Retinal pigment epithelial cell (primary cell): ENCODE data around the gene BCAS1.

Experiments used
- DNase-seq: peaks from one replicate; pipeline ENCODE4 v3.0.0-alpha.2; 2010; ENCODE audit warnings: low read depth
- H3K4me3 ChIP-seq: 2 replicates; pipeline ENCODE4 v1.5.1; 2011; ENCODE audit warnings: mild to moderate bottlenecking, low read length, control low read depth, moderate library complexity
- CTCF ChIP-seq: conservative IDR thresholded peaks from 2 replicates; pipeline ENCODE4 v1.5.1; 2011; ENCODE audit warnings: low read depth, low read length, control low read depth, inconsistent platforms

The BCAS1 gene

GRCh38 chr20:54094268-54094580, 23.8 kb upstream of the BCAS1 start:
- DNase-seq: no peak
- no peak overlapping the region for H3K4me3 ChIP-seq
- TF ChIP-seq CTCF: no peak

- no peak for TF ChIP-seq CTCF
- no peak overlapping the region for H3K4me3 ChIP-seq
- DNase-seq: no peak
Observed at GRCh38 chr20:54093423-54094267, 23.3 kb upstream of the BCAS1 start.

- H3K4me3 ChIP-seq: no peak overlapping the region
- TF ChIP-seq CTCF: no peak
- DNase-seq: no peak
Observed at GRCh38 chr20:54092021-54092420, 21.6 kb upstream of the BCAS1 start.

GRCh38 chr20:54091120-54091480, 20.7 kb upstream of the BCAS1 start:
- TF ChIP-seq CTCF: no peak
- DNase-seq: no peak
- no peak overlapping the region for H3K4me3 ChIP-seq

- TF ChIP-seq CTCF: no peak
- DNase-seq: no peak
- no peak overlapping the region for H3K4me3 ChIP-seq
Observed at GRCh38 chr20:54090230-54091119, 20.1 kb upstream of the BCAS1 start.

- no peak for DNase-seq
- no peak overlapping the region for H3K4me3 ChIP-seq
- no peak for TF ChIP-seq CTCF
Observed at GRCh38 chr20:54088430-54088829, 18.0 kb upstream of the BCAS1 start.

- no peak overlapping the region for H3K4me3 ChIP-seq
- DNase-seq: no peak
- TF ChIP-seq CTCF: no peak
Observed at GRCh38 chr20:54086507-54087039, 16.2 kb upstream of the BCAS1 start.
